Smooth muscle cell of bladder (primary cell): ENCODE measurements around the gene DEFB119. TPM values are rescaled to one million over a fixed set of nuclear protein-coding genes. Genes with fewer than 3 reads are reported as not detected.

ENCODE experiments used
- total RNA-seq: library from RNA; depleted of rRNA; stranded (reverse); fragments of >200 nt; gene quantifications from 2 replicates; pipeline ENCODE4 v1.2.3, GENCODE V29; 2014

Gene DEFB119
- total RNA-seq = not detected in 2 replicates

GRCh38 chr20:31390490-31390889 lies at the start of gene DEFB119:
DEFB119 (minus strand) TSS chr20:31390590; CDS start chr20:31390483, 107 bp downstream.

GRCh38 chr20:31406115-31406514 lies 15.7 kb upstream of the DEFB119 start, which contains the start of gene DEFB121:
DEFB121 (minus strand) TSS chr20:31406215; CDS start chr20:31406152, 63 bp downstream.

GRCh38 chr20:31368301-31368700 lies 22.1 kb downstream of the DEFB119 start, which contains the start of gene DEFB118:
DEFB118 (plus strand) TSS chr20:31368601; CDS start chr20:31368651, 50 bp downstream.

Other genes with a start within 250 kb of the DEFB119 start
- not detected in 2 replicates for gene DEFB115, start 132.9 kb downstream of the DEFB119 start, total RNA-seq
- gene DEFB116, start 82.0 kb downstream of the DEFB119 start, total RNA-seq = not detected in 2 replicates
- gene DEFB118, start 22.0 kb downstream of the DEFB119 start, total RNA-seq = not detected in 2 replicates
- gene DEFB121, start 15.6 kb upstream of the DEFB119 start, total RNA-seq = not detected in 2 replicates
- gene DEFB123, start 50.0 kb upstream of the DEFB119 start, total RNA-seq = not detected in 2 replicates
- gene DEFB124, start 84.5 kb upstream of the DEFB119 start, total RNA-seq = not detected in 2 replicates
- 0.09 TPM in 1 of 2 replicates, not detected in the other for gene REM1, start 84.7 kb upstream of the DEFB119 start, total RNA-seq
- 46.4 and 55.9 TPM in 2 replicates for gene HM13, start 123.9 kb upstream of the DEFB119 start, total RNA-seq
- 141 and 149 TPM in 2 replicates for gene ID1, start 214.7 kb upstream of the DEFB119 start, total RNA-seq
- gene COX4I2, start 247.3 kb upstream of the DEFB119 start, total RNA-seq = not detected in 2 replicates